GM18873 (cell line): Measurements from ENCODE around the gene CYTH1.

Experiments used
- ATAC-seq: cut with Tn5 transposase; IDR thresholded peaks from one replicate; pipeline ENCODE4 v1.9.1; 2021; ENCODE audit warnings: mild to moderate bottlenecking, moderate library complexity, moderate number of reproducible peaks; ENCODE audit not compliant: unreplicated experiment, low FRiP score

CYTH1 gene

DNA sequence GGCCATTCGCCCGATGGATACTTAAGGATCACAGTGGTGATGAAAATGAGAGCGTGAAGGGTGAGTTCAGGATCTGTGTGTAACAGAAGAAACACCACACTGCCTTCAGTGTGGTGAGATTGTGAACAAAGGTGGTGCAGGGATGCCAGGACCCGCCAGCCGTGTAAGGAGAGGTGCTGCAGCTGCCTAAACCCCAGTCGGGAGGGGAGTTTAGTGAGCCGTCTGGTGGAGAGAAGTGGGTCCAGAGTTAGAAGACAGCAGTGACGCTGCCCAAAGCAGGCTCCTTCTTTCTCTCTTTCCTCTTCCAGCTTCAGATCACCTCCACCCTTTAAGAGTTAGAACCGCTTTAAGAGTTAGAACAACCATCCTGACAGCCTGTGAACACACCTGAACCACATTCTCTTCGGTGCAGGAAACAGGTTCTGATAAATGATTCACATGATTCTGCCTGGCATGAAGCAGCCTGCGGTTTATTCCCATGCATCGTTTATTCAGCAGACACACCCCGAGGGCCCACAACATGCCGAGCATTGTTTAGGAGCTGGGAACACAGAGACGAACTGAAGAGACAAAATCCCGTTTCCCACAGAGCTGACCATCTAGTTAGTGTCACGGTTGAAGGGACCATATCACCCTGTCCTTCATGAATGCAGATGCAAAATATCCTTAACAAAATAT lies 120.8 kb downstream of the CYTH1 start:
- no peak for ATAC-seq

DNA sequence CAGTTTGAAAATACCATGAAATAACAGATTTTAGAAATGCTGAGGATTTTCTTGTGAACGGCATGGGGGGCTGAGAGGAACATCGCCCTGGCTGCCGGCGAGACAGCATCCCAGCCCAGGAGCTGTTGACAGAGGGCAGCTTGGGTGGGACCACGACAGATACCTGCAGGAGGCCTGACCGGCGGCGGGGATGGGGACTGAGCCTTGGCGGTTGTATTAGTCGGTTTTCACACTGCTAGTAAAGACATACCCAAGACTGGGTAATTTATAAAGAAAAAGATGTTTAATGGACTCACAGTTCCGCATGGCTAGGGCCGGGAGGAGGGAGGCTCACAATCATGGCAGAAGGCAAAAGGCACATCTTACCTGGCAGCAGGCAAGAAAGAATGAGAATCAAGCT lies 122.5 kb downstream of the CYTH1 start:
- ATAC-seq = no peak

DNA sequence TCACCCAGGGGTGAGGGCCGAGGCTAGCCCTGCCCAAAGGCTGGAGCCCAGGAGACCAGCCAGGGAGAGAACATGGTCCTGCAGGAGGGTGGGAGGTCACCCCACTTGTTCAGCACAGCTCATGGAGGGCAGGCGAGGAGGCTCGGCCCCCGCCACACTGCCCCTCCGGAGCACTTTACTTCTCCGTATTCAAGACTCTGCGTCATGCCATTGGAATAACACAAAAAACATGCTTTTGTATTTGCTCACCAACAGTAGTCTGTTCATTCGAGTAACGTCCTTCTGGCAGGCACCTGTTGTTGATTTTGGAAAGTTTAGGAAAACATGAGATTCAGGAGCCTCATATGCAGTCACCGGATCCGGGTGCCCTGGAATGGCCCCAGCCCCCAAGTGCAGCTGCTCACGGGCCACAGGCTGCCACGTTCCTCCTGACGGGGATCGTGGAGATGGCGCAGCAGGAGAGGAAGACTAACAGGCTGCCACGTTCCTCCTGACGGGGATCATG lies 123.7 kb downstream of the CYTH1 start:
- ATAC-seq = no peak

DNA sequence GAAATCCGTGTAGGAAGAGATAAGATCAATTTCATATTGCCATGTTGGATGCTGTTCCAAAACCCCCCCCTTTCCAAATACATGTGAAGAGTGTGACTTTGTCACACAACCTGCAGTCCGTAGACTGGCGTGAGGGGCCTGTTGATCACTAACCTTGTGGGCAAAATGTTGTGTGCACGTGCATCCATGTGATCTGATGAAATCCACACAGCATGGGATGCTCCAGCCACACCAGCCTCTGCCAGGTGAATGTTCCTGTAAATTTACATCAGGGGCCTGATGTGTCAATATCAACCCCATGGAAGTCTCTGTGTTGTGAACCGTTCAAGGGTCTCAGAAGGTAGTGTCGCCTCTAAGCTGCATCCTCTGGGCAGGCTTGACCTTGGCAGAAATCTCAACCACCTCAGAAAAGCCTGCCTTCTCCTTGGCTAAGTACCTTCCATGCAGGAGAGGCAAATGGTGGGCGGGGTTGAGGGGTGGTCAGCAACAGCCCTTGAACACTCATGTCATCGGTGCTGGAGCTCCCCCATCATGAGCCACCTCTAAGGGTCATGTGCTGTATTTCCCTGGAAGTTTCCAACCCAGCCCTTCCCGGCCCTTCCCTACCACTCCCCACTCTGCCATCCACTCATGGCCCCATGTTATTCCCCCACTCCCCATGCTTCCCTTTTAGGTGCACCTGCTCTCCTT lies 126.7 kb downstream of the CYTH1 start:
- no peak for ATAC-seq

DNA sequence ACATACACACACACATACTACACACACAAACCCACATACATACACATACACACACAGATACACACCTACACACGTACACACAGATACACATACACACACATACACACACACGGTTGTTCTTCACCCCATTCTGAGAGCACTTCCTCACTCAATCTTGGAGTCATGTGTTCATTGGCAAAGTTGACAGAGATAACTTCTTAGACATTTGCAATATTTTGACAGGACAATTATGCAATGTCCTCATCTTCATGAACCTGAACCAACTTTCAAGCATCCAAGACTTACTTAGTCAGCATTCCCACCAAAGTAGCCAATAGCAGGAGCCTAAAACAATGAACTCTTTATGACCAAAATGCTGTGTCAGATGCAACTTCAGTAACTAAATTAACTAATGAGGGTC lies 127.7 kb downstream of the CYTH1 start:
- ATAC-seq = no peak

DNA sequence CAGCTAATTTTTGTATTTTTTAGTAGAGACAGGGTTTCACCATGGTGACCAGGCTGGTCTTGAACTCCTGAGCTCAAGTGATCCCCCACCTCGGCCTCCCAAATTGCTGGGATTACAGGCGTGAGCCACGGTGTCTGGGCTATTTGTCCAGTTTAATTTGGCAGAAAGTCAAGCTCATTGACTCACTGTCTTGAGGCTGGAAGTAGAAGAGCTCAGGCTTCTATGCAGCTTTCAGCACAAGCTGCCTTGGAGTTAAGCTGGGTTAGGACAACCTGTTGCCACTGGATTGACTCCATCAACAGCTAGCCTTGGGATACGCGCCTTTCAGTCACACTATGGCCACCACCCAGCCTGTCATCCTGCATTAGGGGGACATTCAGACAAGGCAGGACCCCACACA lies 128.7 kb downstream of the CYTH1 start:
- no peak for ATAC-seq

DNA sequence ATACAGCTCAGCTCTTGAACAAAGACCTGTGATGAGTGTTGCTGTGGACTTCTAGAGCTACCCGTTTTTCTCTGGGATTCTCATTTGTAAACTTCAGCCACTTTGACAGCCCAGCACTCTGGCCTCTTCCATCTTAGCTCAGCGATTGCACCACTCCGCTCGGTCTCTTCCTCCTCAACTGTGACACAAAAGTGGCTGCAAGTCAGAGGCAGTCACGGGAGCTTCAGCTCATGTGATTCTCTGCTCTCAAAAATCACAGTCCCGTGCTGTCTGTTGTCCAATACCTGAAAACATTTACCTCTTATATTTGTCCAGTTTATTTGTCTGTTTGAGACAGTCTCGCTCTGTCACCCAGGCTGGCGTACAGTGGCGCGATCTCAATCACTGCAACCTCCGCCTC lies 129.2 kb downstream of the CYTH1 start:
- no peak for ATAC-seq

- ATAC-seq = no peak
Measured at GRCh38 chr17:78652024-78652423, 130.0 kb downstream of the CYTH1 start.

- no peak for ATAC-seq
Measured at GRCh38 chr17:78651554-78651953, 130.5 kb downstream of the CYTH1 start.

GRCh38 chr17:78650093-78650715 lies 131.9 kb downstream of the CYTH1 start:
- no peak for ATAC-seq

DNA sequence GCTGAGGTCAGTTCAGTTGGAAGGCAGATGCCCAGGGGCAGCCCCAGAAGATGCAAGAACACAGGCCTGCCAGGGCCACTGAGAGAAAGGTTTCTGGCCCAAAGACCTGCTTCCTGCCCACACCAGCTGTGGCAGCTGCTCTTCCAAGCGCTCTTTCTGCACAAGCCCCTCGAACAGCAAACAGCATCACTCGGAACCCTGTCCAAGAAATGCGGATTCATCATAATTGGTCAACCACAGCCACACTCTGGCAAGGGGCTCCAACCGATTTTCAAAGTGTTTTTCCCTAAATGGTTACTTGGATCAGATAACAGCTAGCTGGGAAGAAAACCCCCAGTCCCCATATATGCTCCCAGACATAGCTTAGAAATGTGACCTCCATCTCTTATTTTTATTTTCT lies 133.8 kb downstream of the CYTH1 start:
- ATAC-seq = no peak

- ATAC-seq = no peak
Measured at GRCh38 chr17:78647032-78647431, 135.0 kb downstream of the CYTH1 start.

DNA sequence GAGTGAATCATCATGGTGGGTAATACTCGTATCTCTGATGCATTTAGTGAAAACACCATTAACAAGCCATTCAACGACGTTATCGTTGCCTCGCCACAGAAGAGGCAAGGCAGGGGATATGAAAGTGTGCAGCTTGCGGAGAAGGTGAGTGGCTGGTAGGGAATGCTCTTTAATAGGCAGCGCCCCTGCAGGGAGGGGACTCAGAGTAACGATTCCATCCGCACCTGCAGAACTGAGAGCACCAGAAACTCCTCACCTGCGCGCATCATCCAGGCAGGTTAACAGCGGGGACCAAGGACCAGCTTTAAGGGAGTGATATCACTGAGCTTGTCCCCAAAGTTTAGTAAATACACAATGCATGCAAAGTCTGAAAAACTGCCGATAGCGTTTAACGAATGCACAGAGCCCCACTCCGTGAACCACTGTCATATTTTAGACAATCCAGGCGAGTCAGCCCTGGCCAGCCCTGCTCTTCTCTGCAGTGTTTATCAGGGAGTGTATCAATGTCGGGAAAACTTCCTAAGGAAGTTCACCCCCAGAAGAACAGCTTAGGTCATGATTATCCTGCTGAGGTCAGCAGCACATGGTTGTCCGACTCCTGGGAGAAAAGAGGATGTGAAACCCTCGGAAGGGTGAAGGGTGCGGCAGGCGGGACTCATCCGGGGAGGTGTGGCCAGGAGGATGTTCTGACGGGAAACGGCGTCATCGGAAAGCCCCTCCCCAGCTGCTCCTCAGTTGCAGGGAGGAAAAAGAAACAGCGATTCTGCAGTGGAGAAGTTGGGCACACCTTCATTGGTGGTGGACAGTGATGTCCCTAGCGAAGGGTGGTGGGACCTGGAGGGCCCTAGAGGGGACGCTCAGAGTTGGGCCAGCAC lies 136.4 kb downstream of the CYTH1 start:
- ATAC-seq = no peak

- no peak for ATAC-seq
Measured at GRCh38 chr17:78644931-78645351, 137.1 kb downstream of the CYTH1 start.

GRCh38 chr17:78644224-78644623 lies 137.8 kb downstream of the CYTH1 start:
- no peak for ATAC-seq

DNA sequence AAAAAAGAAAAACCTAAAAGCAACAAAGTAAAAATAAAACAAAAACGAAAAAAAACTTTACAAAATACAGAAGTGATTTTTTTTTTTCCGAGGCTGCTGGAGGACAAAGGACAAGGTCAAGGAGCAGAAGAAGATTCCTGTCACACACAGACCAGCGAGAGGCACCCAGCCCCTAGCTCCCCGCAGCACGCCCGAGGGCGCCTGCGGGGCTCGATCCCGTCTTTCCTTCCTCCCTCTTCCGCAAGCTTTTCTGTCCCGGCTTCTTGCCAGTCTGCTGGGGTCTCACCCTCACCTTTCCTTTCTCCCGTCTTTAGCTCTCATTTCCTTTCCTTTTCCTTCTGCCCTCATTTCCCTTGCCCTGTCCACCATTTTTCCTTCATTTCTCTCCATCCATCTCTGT lies 138.7 kb downstream of the CYTH1 start:
- ATAC-seq = no peak

GRCh38 chr17:78642707-78643106 lies 139.4 kb downstream of the CYTH1 start:
- ATAC-seq = no peak

GRCh38 chr17:78641666-78642065 lies 140.4 kb downstream of the CYTH1 start:
- no peak for ATAC-seq

DNA sequence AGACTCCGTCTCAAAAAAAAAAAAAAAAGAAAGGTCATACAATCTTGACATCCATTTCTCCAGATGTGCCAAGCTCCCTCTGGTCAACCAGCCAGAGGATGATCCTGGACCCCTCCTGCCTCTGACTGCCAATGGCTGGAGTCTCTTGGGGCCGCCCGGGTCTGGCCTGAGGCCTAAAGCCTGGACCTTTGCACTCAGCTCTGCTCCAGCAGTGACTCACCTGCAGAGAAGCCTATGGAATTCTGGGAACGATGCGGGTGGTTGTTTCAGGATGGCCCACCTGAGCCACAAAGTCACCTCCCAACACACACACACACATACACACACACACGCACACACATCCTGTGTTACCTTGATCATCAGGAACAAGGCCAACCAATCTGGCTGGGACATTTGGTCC lies 140.8 kb downstream of the CYTH1 start:
- no peak for ATAC-seq

- ATAC-seq = no peak
Measured at GRCh38 chr17:78640700-78641099, 141.4 kb downstream of the CYTH1 start.
